Stimulated activated CD8-positive, alpha-beta memory T cell treated with anti-CD3 and anti-CD28 coated beads, Interleukin-7, amount 100 ng/mL, for 48 hours (primary cell): ENCODE data around the gene AFDN.
A peak's percentile ranks its signal among the peaks of the same experiment; 100 is the strongest.

Experiments used
- DNase-seq, 2 donors: peaks; one replicate each; pipeline ENCODE4 v3.0.0-alpha.2; 2020; ENCODE audit warnings: low read depth in 1 of 2; ENCODE audit errors: extremely low read depth in 1 of 2

AFDN gene

GRCh38 chr6:167811442-167812087, 15.1 kb upstream of the AFDN start:
- DNase-seq: no peak

- DNase-seq: no peak
Measured at GRCh38 chr6:167812088-167812487, 14.6 kb upstream of the AFDN start.

- DNase-seq: no peak
Measured at GRCh38 chr6:167815296-167815980, 11.3 kb upstream of the AFDN start.

- no peak for DNase-seq
Measured at GRCh38 chr6:167817016-167817415, 9.7 kb upstream of the AFDN start.

- DNase-seq: no peak
Measured at GRCh38 chr6:167817729-167818128, 9.0 kb upstream of the AFDN start.

GRCh38 chr6:167819576-167819975, 7.1 kb upstream of the AFDN start:
- no peak for DNase-seq

GRCh38 chr6:167820681-167821080, 6.0 kb upstream of the AFDN start:
- DNase-seq: no peak

GRCh38 chr6:167824591-167825331, 1.9 kb upstream of the AFDN start:
- DNase-seq: no peak

GRCh38 chr6:167825332-167826229, 1.1 kb upstream of the AFDN start:
- no peak for DNase-seq

- DNase-seq: peak in 1 of 2 donors; percentile 43
Measured at GRCh38 chr6:167826230-167826895, 348 bp upstream of the AFDN start.

- DNase-seq: no peak
Measured at GRCh38 chr6:167827583-167828324, 1.0 kb downstream of the AFDN start.

- no peak for DNase-seq
Measured at GRCh38 chr6:167828325-167828956, 1.7 kb downstream of the AFDN start.

GRCh38 chr6:167829513-167829912, 2.8 kb downstream of the AFDN start:
- no peak for DNase-seq

- no peak for DNase-seq
Measured at GRCh38 chr6:167831281-167831828, 4.6 kb downstream of the AFDN start.

GRCh38 chr6:167832497-167833395, 6.0 kb downstream of the AFDN start:
- DNase-seq: no peak

GRCh38 chr6:167833396-167833763, 6.7 kb downstream of the AFDN start:
- no peak for DNase-seq

- no peak for DNase-seq
Measured at GRCh38 chr6:167835260-167835659, 8.5 kb downstream of the AFDN start.

GRCh38 chr6:167836721-167837120, 10.0 kb downstream of the AFDN start:
- DNase-seq: no peak
